GM12892 (cell line): ENCODE measurements around the gene CHCHD3.

Experiments
- DNase-seq: peaks from one replicate; pipeline ENCODE4 v3.0.0; 2011; ENCODE audit not compliant: insufficient read length
- FAIRE-seq: peaks from 2 replicates; lab custom pipeline; 2011; peaks lifted over from hg19 to GRCh38; lab: Jason Lieb, UNC
- POLR2A ChIP-seq: IDR thresholded peaks from 2 replicates; pipeline ENCODE4 v1.6.1; 2011; ENCODE audit warnings: low read depth, low read length, control low read depth
- POLR2AphosphoS5 ChIP-seq: IDR thresholded peaks from 2 replicates; pipeline ENCODE4 v1.6.1; 2011; ENCODE audit warnings: low read depth, low read length, control low read depth
- TAF1 ChIP-seq: IDR thresholded peaks from 2 replicates; pipeline ENCODE4 v1.6.1; 2011; ENCODE audit warnings: low read depth, mild to moderate bottlenecking, control low read depth, low read length, borderline replicate concordance

Gene CHCHD3

DNA sequence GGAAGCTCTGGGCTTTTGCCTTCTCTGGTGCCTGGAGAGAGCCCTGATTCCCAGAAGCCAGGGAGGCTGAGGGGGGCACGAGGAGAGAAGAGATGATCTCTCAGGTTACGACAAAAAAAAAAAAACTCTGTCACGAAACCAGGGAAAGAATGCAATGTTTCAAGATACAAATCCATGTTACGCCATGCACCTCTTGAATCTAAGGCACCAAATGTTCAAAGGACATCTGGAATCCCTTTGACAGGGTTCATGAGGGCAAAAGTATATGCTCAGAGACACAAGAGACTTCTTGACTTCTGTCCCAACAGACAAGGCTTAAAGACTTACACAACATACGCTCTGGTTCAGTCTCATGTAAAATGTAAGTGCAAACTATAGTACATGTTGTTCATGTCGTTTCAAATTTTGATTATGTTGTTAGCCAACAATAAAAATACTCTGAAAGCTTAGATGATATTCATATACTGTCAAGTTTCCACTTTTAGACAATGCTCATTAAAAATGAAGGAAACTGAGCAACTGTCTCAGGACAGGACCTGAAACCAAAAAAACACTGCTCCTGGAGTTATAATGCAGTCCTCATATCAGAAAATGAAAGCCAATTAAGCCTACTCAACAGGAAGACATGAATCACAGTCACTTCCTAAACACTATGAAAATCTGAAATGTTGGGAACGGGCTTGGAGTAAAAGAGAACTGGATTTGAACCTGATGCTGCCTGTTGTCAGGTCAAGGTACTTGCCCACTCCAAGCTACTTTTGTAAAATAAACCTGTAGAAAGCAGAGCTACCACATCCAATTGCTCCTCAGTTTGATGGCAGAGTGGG is 72.3 kb downstream of the CHCHD3 start:
- TF ChIP-seq POLR2AphosphoS5 (no peak), POLR2A (no peak), TAF1 (no peak)
- FAIRE-seq (peak; percentile 42), DNase-seq (no peak)

DNA sequence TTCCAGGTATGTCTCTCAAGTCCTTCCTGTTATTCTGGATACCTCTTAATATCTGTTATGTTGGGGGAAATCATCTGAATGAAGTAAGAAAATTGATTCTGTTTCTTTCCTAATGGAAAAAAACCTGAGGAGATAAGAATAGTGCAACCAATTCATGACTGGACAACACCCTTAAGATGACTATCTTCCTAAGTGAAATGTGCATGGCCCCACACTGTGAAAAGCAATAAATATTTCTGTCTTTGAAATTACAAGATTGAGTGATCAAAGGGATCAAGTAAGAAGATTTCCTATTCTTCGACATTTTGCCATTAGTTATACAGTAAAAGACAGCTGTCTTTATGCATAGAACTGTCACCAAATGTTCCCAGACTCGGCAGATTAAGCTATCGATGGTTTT is 73.9 kb downstream of the CHCHD3 start:
- DNase-seq (no peak), FAIRE-seq (no peak)
- TF ChIP-seq POLR2AphosphoS5 (no peak), POLR2A (no peak), TAF1 (no peak)

DNA sequence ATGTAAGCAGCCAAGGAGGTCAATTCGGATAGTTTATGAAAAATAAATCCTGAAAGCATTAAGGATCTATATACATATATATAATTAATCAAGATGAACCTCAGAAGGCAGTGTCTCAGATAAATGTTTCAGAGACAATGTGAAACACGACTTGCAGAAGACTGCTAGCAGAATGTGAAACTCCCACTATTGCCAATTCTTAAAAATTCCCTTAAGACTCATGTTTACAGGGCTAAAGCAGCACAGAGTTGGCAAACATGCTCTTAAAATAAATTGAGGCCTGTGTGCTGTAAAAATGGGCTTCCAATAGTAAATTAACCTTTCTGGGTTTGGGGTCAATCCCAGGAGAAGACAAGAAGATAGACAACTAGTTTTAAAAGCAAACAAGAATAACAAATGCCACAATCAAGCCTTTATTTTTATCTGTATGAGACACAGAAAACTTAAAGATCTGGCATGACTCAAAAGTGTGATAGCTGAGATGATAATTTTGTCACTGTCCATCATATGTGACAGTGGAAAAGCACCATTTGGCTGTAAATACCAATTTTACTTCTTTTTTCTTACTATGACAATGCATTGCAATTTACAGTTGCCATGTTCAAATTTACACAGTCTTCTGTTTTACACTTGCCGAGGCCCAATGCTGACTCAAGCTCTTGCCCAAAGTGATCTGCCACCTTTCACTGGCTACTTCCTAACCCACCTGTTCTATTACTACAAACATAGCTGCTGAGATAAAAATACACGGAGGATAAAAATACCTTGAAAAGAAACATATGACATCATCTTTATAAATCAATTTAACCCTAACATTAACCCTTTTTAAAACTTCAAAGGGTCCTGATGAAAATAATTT is 78.6 kb downstream of the CHCHD3 start:
- no peak for DNase-seq
- no peak for FAIRE-seq
- TF ChIP-seq POLR2A (no peak), TAF1 (no peak), POLR2AphosphoS5 (no peak)

DNA sequence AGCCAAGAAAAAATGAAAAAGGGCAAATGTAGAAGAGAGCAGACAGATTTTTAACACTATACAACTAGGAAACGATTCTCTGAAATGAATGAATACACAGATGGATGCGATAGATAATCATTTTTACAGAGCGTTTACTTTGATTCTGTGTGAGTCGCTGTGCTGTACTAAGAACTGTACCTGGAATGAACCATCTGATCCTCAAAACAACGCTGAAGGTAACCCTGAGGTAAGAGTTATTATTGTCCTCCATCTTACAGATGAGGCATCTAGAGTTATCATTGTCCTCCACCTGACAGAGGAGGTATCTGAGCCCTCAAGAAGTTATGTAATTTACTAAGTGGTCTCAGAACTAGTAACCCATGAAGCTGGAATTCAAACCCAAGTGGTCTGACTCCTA is 80.2 kb downstream of the CHCHD3 start:
- DNase-seq (no peak), FAIRE-seq (no peak)
- TF ChIP-seq TAF1 (no peak), POLR2AphosphoS5 (no peak), POLR2A (no peak)

DNA sequence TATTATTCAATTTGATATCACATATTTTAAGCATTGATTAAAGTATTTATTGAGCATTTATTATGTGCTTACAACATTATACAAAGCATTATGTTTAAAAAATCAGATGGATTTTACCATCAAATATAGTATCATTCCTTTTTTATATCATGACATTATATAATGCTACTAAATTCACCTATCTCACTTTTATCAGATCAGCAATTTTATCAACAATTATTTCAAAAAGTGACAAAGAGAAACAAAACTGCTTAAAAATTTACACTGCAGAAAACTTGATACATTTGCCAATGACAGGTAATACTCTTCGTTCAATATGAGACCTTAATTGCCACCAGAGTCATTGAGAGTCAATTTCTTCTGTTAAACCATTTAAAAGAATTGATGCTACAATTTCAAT is 82.0 kb downstream of the CHCHD3 start:
- no peak for FAIRE-seq
- no peak for TF ChIP-seq TAF1
- no peak for TF ChIP-seq POLR2AphosphoS5
- TF ChIP-seq POLR2A = no peak
- no peak for DNase-seq

DNA sequence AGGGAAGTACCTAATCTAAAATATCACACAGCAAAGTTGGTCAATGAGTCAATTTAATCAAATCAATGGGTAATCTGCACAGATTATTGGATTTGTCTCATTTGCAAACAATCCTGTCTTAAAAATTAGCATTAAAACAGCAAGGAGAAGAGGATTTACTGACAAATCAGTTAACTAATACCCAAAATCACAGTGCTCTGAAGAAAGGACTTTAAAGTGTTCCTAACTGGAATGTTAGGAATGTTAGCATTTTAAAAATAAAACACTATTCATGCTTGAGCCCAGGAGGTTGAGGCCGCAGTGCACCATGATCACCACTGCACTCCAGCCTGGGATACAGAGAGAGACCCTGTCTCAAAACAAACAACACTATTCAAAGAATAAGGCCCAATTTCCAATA is 83.1 kb downstream of the CHCHD3 start:
- DNase-seq = no peak
- TF ChIP-seq POLR2AphosphoS5 (no peak), POLR2A (no peak), TAF1 (no peak)

DNA sequence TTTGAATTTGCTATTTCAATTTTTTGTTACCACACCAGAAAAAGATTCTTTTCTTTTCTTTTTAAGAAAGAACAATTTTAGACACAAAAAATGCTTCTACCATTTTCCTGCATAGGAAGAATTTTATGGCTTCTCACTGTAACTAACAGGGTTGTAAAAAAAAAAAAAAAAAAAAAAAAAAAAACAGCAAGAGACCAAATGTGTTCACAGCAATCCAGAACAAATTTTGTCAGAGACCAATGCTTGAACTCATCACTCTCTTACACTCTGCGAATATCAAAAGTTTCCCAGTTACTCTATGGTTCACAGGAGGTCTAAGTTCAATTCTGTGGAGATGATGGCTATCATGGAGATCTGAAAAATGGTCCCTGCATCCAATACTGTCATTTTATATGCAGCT is 84.4 kb downstream of the CHCHD3 start:
- FAIRE-seq (no peak), DNase-seq (no peak)
- TF ChIP-seq POLR2AphosphoS5 = no peak
- no peak for TF ChIP-seq POLR2A
- no peak for TF ChIP-seq TAF1

More for the DNA sequence above, 83.1 kb downstream of the CHCHD3 start:
- FAIRE-seq = peak; percentile 5

DNA sequence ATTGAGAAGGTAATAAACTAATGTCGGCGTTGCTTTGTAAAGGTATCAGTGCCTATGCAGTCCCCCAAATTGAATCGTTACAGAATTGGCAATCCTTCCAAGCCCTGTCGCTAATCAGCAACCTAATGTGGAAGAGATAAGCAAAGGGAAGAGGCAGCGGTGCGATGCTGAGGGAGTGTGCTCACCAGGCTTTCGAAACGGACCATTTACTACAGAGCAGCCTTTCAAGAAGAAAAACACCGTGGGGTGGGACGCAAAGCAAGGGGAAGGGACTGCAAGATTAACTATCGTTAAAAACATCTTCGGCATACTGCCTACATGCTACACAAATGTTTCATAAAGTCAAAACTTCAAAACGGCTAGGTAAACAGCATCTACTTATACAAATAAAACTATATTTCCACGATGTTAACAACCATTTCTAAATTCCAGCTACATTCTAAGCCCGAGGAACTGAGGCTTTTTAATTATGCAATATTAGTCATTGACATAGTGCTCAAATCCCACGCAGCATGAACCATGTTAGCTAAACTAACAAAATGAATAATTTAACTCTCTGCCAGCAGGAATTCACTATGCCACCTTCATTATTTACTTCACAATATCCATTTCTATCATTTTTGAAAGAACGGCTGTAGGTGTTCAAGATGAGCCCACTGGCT is 85.2 kb downstream of the CHCHD3 start:
- DNase-seq (no peak), FAIRE-seq (no peak)
- no peak for TF ChIP-seq TAF1
- TF ChIP-seq POLR2A = no peak
- no peak for TF ChIP-seq POLR2AphosphoS5

DNA sequence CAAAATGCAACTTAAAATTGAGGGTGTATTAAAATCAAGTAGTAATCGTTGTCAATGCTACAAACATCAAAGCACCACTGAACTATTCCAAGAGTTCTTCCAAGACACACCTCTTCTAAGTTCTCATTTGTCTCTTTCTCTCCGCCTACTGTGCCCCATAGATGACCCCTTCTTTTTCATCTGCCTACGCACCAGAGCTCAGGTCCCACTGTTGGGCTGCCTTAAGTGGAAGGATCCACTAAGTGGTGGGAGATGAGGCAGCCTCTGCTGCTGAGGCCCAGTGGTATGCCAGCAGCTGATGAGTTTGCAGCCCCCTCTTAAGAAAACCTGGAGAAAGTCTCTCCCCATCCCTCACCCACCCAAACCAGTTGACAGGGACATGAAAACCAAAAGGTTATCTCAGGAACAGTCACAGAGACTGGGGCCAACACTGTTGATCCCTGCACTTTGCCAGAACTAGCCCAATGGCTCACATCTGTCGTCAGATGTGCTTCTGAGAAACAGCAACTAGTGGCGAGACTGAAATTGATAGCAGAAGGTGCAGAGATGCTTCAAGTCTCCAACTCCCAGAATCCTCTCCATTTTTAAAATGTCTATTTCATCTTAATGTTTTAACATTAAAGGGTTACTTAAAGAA is 88.4 kb downstream of the CHCHD3 start:
- TF ChIP-seq POLR2AphosphoS5 = no peak
- TF ChIP-seq TAF1 = no peak
- no peak for TF ChIP-seq POLR2A
- no peak for FAIRE-seq
- DNase-seq = no peak

DNA sequence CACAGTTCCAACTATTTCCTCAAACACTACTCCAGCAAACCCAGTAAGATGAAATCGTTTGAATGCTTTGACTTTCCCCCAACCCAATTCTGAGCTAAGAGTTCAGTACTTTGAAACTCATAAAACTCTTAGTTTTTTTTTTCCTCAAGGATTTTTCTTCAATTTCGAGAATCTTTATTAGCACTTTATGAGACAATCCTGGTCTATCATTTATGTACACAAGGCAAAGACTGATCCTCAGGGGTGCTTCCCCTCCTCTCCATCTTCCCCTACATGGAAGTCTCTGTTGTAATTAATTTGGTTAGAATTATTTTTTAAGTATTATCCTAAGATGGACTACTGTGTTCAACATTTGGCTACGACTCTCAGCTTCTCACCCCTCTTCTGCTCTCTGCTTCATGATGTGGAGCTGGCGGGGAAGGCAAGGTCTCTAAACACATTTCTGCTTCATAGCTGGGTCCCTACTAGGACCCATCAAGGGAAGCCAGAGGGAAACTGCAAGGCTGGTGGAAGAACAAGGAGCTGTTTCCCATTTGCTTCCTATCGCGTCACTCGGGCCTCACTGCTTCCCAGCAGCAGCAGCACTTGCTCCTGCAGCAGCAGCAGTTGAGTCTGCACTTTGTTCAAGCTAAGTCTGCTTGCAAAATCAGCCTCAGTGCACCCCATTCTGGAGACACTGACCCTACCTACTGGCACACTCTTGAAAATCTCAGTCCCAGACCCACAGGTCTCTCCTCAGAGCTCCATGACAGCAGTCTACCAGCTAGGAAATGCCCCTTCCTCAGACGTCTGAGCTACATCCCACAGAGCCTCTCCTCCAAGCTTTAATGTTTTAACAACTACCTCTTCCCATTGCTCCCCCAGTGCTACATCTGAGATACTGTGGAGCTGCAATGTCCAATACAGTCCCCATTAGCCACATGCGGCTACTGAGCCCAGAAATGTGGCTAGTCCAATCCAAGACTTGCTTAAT is 90.0 kb downstream of the CHCHD3 start:
- FAIRE-seq (peak; percentile 33), DNase-seq (no peak)

DNA sequence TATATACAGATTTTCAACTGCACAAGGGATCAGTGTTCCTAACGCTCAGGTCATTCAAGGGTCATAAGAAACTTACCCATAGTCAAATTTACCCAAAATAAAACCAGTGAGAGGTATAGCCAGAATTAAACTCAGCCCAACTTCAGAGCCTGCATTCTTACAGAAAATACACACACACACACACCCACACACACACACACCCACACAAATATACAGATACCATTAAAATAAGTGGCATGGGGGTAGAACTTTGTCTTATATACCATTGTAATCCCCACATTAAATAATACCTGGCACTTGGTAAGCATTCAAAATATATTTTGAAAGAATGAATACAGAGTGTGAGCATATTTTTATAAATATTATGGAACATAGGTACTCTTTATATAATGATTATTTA is 93.8 kb downstream of the CHCHD3 start:
- no peak for TF ChIP-seq POLR2A
- no peak for TF ChIP-seq POLR2AphosphoS5
- no peak for TF ChIP-seq TAF1
- DNase-seq = no peak
- peak; percentile 57 for FAIRE-seq

More for the DNA sequence above, 90.0 kb downstream of the CHCHD3 start:
- TF ChIP-seq POLR2A (no peak), POLR2AphosphoS5 (no peak)
